HG03558 (cell line): ENCODE results near the gene ERF.

Experiments
- ATAC-seq: cut with Tn5 transposase; IDR thresholded peaks from one replicate; pipeline ENCODE4 v1.9.1; 2021; ENCODE audit warnings: moderate number of reproducible peaks; ENCODE audit not compliant: unreplicated experiment; ENCODE audit errors: extremely low read depth

Gene ERF

GRCh38 chr19:42287827-42288107 lies 32.8 kb upstream of the ERF start:
- no peak for ATAC-seq

GRCh38 chr19:42287017-42287826 lies 32.3 kb upstream of the ERF start:
- no peak for ATAC-seq

- no peak for ATAC-seq
These were observed 31.6 kb upstream of the ERF start for GRCh38 chr19:42286349-42287016.

GRCh38 chr19:42285988-42286348 lies 31.0 kb upstream of the ERF start:
- no peak for ATAC-seq

GRCh38 chr19:42285541-42285941 lies 30.6 kb upstream of the ERF start:
- no peak for ATAC-seq

GRCh38 chr19:42284591-42285341 lies 29.8 kb upstream of the ERF start:
- no peak for ATAC-seq

GRCh38 chr19:42284066-42284501 lies 29.2 kb upstream of the ERF start:
- peak; percentile 20 for ATAC-seq

GRCh38 chr19:42283188-42284065 lies 28.5 kb upstream of the ERF start:
- peak; percentile 13 for ATAC-seq

GRCh38 chr19:42282819-42283187 lies 27.9 kb upstream of the ERF start:
- no peak for ATAC-seq

- ATAC-seq, result no peak
These were observed 27.2 kb upstream of the ERF start for GRCh38 chr19:42281827-42282762.

- ATAC-seq, result no peak
These were observed 26.4 kb upstream of the ERF start for GRCh38 chr19:42281146-42281826.

GRCh38 chr19:42280815-42281145 lies 25.9 kb upstream of the ERF start:
- ATAC-seq, result no peak

GRCh38 chr19:42279902-42280814 lies 25.2 kb upstream of the ERF start:
- ATAC-seq, result no peak

- no peak for ATAC-seq
These were observed 24.4 kb upstream of the ERF start for GRCh38 chr19:42279155-42279901.

GRCh38 chr19:42278452-42279154 lies 23.7 kb upstream of the ERF start:
- ATAC-seq, result no peak

- no peak for ATAC-seq
These were observed 23.0 kb upstream of the ERF start for GRCh38 chr19:42277821-42278451.
